ENCODE measurements around the gene MAPKBP1.
"Not testable (repeated sequence)": the region's sequence is repeated elsewhere in the genome, so short reads cannot be mapped to it uniquely, and the experiment has no call there.

MAPKBP1 gene

DNA sequence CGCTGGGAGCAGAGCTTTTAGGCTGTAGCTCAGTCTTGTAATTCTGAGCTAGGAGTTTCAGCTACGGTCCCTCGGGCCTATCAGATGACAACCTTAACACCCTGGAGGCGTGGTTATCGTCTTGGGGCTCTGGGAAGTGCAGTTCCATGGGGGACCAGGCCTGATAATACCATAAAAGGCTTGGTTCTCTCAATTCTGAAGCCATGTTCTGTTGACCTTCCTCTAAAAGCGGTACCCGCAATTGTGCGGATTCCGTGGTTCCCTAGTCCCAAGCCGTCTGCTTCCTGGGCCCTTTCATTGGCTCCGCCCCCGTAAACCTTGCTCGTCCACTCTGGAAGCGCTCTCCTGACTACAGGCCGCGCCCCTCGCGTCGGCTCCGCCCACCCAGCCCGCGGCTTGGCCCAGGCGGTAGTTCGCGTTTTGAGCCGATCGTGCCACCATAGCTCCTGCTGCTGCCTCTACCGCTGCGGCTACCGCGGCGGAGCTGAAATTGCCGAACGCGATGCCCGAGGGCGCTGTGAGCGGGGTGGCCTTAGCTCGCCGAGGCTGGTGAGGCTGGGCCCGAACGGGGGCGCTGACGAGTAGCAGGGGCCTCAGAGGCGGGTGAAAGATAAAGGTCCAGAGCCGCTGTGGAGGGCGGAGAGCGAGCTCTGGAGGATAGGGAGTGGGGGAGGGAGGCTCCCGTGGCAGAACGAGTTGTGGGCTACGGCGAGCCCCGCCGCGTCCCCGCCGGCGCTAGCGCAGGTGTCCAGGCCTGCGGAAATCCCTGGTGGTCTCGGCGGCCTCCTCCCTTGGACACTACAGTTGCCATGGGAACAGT lies at the start of gene MAPKBP1:
TSS of gene MAPKBP1 (plus strand) at position 423 of the 820 bp plus-strand sequence. CDS start 792 bp downstream, outside the sequence.
- DNase-seq: peak; percentile 97 to 99
- Histone ChIP-seq H3K4me3 (peak within 1 kb of the TSS; percentile 83 to 84), H3K27me3 (no peaks in the 10 kb centered on the region), H3K4me1 (peaks cover 0 to 44% (median 33%) of the 10 kb centered on the region in 4 donors), H3K27ac (peak within 1 kb of the TSS; percentile 80 to 88), H3K36me3 (no peaks in the 10 kb centered on the region), H3K9me3 (no peaks in the 10 kb centered on the region)
- TF ChIP-seq, protein P1, sequence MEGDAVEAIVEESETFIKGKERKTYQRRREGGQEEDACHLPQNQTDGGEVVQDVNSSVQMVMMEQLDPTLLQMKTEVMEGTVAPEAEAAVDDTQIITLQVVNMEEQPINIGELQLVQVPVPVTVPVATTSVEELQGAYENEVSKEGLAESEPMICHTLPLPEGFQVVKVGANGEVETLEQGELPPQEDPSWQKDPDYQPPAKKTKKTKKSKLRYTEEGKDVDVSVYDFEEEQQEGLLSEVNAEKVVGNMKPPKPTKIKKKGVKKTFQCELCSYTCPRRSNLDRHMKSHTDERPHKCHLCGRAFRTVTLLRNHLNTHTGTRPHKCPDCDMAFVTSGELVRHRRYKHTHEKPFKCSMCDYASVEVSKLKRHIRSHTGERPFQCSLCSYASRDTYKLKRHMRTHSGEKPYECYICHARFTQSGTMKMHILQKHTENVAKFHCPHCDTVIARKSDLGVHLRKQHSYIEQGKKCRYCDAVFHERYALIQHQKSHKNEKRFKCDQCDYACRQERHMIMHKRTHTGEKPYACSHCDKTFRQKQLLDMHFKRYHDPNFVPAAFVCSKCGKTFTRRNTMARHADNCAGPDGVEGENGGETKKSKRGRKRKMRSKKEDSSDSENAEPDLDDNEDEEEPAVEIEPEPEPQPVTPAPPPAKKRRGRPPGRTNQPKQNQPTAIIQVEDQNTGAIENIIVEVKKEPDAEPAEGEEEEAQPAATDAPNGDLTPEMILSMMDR (IDR thresholded peaks at IDR 0.05): peak; percentile 50 to 59
- intact Hi-C loops (cut with DNase I; ENCODE audit: low total_unique reads): loop anchor here (10.0 kb wide), 1 partner anchor 131 kb away; no protein-coding TSS in a partner anchor

GRCh38 chr15:41727143-41727542 lies 47.1 kb upstream of the MAPKBP1 start:
- Histone ChIP-seq H3K27ac (no peak overlapping the region), H3K9me3 (no peaks in the 10 kb centered on the region), H3K36me3 (peaks cover 0 to 16% (median 12%) of the 10 kb centered on the region in 3 donors), H3K4me3 (no peak overlapping the region), H3K27me3 (no peaks in the 10 kb centered on the region), H3K4me1 (no peaks in the 10 kb centered on the region)
- TF ChIP-seq, protein P1 (IDR thresholded peaks at IDR 0.05): no peak
- no peak for DNase-seq
- intact Hi-C loops (cut with DNase I; ENCODE audit: low total_unique reads): no loop called here

DNA sequence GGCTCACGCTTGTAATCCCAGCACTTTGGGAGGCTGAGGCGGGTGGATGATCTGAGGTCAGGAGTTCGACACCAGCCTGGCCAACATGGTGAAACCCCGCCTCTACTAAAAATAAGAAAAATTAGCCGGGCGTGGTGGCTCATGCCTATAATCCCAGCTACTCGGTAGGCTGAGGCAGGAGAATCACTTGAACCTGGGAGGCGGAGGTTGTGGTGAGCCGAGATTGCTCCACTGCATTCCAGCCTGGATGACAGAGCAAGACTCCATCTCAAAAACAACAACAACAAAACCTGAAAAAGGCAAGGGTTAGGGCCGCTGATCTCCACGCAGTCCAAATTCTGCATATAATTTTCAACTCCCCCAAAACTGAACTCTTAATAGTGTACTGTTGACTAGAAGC lies 46.2 kb upstream of the MAPKBP1 start:
- H3K4me3 ChIP-seq; H3K27ac ChIP-seq; DNase-seq; H3K27me3 ChIP-seq; intact Hi-C loops (cut with DNase I; ENCODE audit: low total_unique reads); H3K4me1 ChIP-seq; H3K9me3 ChIP-seq: not testable (repeated sequence)
- peaks cover 0 to 17% (median 12%) of the 10 kb centered on the region in 3 donors for H3K36me3 ChIP-seq

GRCh38 chr15:41730543-41730942 lies 43.7 kb upstream of the MAPKBP1 start:
- Histone ChIP-seq H3K27me3 (no peaks in the 10 kb centered on the region), H3K36me3 (peaks cover 6 to 41% (median 30%) of the 10 kb centered on the region in 3 donors), H3K27ac (no peak overlapping the region), H3K4me1 (no peaks in the 10 kb centered on the region), H3K4me3 (no peak overlapping the region), H3K9me3 (no peaks in the 10 kb centered on the region)
- no peak for DNase-seq
- intact Hi-C loops (cut with DNase I; ENCODE audit: low total_unique reads): no loop called here
- TF ChIP-seq, protein P1 (IDR thresholded peaks at IDR 0.05): no peak

DNA sequence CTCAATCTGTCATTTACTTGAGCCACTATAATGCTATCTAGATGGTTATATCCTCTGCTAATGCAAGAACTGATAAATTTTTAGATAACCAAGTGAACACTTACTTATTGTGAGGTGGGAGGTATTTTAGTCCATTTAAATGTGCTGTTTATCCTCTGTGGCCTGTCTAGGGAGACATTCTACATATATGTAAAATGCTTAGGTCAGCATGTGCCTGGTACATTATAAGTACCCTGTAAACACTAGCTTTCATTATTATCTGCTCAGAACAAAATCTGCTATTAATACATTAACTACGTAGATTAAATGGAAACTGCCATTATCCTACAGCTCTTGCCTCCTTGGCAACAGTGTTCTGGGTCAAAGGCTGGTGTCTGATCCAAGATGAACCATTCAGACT lies 41.8 kb upstream of the MAPKBP1 start:
- intact Hi-C loops (cut with DNase I; ENCODE audit: low total_unique reads): no loop called here
- no peak for DNase-seq
- Histone ChIP-seq H3K4me1 (no peaks in the 10 kb centered on the region), H3K27ac (no peak overlapping the region), H3K36me3 (peaks cover 22 to 61% (median 49%) of the 10 kb centered on the region in 3 donors), H3K4me3 (no peak overlapping the region), H3K9me3 (no peaks in the 10 kb centered on the region), H3K27me3 (no peaks in the 10 kb centered on the region)
- TF ChIP-seq, protein P1 (IDR thresholded peaks at IDR 0.05): no peak

- Histone ChIP-seq H3K9me3 (no peaks in the 10 kb centered on the region), H3K27ac (no peak overlapping the region), H3K27me3 (no peaks in the 10 kb centered on the region), H3K4me1 (no peaks in the 10 kb centered on the region), H3K4me3 (no peak overlapping the region), H3K36me3 (peaks cover 22 to 69% (median 60%) of the 10 kb centered on the region in 3 donors)
- intact Hi-C loops (cut with DNase I; ENCODE audit: low total_unique reads): no loop called here
- TF ChIP-seq, protein P1 (IDR thresholded peaks at IDR 0.05): no peak
- no peak for DNase-seq
Observed at GRCh38 chr15:41734079-41734478, 40.2 kb upstream of the MAPKBP1 start.

All from tibial artery (tissue), 4 donors.